Measurements from ENCODE around the gene MEGF11.

DNA sequence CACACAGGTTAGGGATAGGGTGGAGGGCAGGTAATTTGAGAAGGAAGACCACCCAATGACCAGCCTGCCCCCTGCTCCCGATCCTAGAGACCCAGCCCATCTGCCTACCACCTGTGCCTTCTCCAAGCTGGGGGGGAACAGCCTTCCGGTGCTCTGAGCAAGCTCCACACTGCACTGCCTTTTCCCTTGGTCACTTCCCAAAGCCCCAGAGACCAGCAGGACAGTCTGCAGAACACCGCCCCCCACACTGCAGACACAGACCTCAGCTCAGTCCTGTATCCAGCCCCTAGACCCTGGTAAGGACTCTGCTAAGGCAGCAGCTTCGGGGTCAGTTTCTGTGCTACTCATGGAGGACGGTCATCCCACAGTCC lies 156.9 kb downstream of the MEGF11 start:
- TF ChIP-seq, protein P1, sequence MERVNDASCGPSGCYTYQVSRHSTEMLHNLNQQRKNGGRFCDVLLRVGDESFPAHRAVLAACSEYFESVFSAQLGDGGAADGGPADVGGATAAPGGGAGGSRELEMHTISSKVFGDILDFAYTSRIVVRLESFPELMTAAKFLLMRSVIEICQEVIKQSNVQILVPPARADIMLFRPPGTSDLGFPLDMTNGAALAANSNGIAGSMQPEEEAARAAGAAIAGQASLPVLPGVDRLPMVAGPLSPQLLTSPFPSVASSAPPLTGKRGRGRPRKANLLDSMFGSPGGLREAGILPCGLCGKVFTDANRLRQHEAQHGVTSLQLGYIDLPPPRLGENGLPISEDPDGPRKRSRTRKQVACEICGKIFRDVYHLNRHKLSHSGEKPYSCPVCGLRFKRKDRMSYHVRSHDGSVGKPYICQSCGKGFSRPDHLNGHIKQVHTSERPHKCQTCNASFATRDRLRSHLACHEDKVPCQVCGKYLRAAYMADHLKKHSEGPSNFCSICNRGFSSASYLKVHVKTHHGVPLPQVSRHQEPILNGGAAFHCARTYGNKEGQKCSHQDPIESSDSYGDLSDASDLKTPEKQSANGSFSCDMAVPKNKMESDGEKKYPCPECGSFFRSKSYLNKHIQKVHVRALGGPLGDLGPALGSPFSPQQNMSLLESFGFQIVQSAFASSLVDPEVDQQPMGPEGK (CRISPR knock-in tag; IDR thresholded peaks at IDR 0.05; ENCODE audit: borderline replicate concordance): no peak
- TF ChIP-seq ZNF565 (CRISPR knock-in tag; conservative IDR thresholded peaks at IDR 0.05; ENCODE audit: low read depth) (no peak), ZFP3 (CRISPR knock-in tag; IDR thresholded peaks at IDR 0.05) (no peak), CSDC2 (CRISPR knock-in tag; IDR thresholded peaks at IDR 0.05) (no peak), ZFP30 (CRISPR knock-in tag; IDR thresholded peaks at IDR 0.05) (no peak), SNAI2 (CRISPR knock-in tag; IDR thresholded peaks at IDR 0.05) (no peak), ZC3H10 (CRISPR knock-in tag; IDR thresholded peaks at IDR 0.05) (no peak), PPARA (CRISPR knock-in tag; IDR thresholded peaks at IDR 0.05; ENCODE audit: borderline replicate concordance) (no peak), ZNF70 (CRISPR knock-in tag; IDR thresholded peaks at IDR 0.05) (no peak)
- TF ChIP-seq, protein P2, sequence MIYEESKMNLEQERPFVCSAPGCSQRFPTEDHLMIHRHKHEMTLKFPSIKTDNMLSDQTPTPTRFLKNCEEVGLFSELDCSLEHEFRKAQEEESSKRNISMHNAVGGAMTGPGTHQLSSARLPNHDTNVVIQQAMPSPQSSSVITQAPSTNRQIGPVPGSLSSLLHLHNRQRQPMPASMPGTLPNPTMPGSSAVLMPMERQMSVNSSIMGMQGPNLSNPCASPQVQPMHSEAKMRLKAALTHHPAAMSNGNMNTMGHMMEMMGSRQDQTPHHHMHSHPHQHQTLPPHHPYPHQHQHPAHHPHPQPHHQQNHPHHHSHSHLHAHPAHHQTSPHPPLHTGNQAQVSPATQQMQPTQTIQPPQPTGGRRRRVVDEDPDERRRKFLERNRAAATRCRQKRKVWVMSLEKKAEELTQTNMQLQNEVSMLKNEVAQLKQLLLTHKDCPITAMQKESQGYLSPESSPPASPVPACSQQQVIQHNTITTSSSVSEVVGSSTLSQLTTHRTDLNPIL (CRISPR knock-in tag; IDR thresholded peaks at IDR 0.05; ENCODE audit: low read depth): no peak
- TF ChIP-seq, protein P3, sequence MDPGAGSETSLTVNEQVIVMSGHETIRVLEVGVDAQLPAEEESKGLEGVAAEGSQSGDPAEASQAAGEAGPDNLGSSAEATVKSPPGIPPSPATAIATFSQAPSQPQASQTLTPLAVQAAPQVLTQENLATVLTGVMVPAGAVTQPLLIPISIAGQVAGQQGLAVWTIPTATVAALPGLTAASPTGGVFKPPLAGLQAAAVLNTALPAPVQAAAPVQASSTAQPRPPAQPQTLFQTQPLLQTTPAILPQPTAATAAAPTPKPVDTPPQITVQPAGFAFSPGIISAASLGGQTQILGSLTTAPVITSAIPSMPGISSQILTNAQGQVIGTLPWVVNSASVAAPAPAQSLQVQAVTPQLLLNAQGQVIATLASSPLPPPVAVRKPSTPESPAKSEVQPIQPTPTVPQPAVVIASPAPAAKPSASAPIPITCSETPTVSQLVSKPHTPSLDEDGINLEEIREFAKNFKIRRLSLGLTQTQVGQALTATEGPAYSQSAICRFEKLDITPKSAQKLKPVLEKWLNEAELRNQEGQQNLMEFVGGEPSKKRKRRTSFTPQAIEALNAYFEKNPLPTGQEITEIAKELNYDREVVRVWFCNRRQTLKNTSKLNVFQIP (CRISPR knock-in tag; IDR thresholded peaks at IDR 0.05; ENCODE audit: borderline replicate concordance, low read depth): no peak
- TF ChIP-seq, protein P4, sequence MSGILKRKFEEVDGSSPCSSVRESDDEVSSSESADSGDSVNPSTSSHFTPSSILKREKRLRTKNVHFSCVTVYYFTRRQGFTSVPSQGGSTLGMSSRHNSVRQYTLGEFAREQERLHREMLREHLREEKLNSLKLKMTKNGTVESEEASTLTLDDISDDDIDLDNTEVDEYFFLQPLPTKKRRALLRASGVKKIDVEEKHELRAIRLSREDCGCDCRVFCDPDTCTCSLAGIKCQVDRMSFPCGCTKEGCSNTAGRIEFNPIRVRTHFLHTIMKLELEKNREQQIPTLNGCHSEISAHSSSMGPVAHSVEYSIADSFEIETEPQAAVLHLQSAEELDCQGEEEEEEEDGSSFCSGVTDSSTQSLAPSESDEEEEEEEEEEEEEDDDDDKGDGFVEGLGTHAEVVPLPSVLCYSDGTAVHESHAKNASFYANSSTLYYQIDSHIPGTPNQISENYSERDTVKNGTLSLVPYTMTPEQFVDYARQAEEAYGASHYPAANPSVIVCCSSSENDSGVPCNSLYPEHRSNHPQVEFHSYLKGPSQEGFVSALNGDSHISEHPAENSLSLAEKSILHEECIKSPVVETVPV (CRISPR knock-in tag; IDR thresholded peaks at IDR 0.05): no peak
